Superior temporal gyrus (tissue), 1 donor: ENCODE data around the gene CA5A.

Experiments used
- DNase-seq: peaks from one replicate; pipeline ENCODE4 v3.0.0-alpha.2; 2016; ENCODE audit errors: extremely low spot score

CA5A gene

DNA sequence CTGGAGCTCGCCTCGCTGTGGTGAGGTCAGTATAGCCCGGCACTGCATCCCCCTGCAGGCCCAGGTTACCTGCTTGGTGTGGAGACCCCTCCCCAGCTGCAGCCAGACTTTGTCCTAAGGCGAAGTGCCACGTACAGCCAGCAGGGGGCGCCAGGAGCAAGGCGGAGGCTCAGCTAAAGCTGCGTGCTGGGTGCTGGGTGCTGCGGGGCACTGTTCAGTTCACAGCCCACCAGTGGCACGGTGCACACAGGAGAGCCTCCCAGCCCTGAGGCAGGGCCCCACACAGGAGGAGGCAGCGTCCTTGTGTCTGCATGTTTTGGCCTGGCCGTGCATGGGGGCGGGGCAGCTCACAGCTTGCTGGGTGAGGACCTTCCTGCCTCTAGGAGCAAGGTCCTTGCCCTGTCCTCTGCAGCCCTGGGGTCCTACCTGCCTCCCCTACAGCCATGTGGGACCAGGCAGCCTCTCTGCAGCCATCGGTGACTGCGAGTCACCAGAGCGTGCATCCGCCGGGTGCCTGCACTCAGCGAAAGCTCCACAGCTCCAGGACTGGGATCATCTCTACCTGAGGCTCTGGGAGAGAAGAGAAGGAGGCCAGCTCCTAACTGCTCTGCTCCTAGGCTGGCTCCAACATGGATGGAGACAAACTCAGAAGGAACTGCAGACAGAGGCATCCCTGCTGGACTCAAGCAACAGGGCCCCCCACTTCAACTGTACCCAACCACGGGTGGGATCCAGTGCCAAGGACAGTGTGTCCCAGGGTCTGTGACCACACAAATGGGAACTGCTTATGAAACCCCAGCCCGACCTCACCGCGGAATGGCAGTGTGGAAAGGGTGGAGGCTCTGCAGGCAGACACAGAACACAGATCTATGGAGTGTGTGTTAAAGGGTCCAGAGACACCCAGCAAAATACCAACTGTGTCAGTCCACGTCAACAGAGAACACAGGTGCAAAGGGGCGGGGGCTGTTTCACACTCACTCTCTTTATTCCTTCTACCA is 86.0 kb downstream of the CA5A start:
- peak; percentile 62 for DNase-seq

DNA sequence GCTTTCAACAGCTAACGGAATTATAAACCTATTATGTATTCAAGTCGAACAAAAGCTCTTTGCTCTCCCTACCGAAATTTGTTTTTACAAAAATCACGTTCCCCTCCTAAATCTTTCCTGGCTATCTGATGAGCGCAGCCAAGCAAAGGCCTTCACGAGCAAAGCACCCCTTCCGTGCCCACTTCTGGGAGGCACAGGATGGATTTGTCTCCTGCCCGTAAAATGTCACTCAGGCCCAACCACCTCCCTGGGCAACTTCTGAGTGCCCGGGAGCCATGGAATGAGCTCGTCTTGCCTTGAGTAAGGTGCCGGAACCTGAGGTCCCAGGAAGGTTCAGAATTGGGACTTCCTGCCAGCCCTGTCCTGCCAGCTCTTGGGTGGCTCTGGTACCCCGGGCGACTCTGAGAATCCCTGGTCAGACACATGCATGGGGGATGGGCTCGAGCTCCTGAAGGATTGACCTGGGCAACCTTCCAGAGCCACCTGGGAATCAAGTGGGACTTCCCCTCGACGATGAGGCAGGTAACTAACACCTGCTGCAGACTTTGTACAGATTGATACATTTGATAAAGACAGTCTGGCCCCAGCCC is 86.8 kb downstream of the CA5A start:
- no peak for DNase-seq

DNA sequence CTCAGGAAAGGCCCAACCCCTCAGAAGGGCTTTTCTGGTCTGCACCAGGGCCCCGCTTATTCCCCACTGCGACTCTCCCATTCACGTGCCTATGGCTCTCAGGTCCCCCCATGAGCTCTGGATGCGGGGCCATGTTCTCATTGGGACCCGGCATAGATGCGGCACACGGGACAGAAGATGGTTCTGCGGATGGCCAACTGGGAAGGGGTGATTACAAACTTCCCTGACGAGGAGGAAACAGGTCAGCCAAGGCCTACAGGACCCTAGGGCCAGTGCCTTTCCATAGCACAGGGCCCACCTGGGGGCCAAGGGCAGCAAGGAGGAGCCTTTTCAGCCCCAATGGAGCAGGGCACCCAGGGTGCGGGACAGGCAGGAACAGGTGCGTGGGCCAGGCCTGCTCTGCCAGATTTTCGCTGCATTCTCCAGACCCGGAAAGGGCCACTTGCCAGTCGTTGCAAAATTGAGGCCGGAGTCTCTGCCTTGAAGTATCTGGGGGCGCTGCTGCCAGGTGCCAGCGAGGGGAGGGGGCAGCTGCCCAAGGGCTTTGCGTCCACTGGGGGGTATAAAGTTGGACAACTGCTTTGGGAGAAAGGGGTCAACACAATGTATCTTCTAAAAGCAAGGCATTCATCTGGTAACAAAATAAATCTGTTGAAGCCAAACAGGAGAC is 87.5 kb downstream of the CA5A start:
- no peak for DNase-seq

DNA sequence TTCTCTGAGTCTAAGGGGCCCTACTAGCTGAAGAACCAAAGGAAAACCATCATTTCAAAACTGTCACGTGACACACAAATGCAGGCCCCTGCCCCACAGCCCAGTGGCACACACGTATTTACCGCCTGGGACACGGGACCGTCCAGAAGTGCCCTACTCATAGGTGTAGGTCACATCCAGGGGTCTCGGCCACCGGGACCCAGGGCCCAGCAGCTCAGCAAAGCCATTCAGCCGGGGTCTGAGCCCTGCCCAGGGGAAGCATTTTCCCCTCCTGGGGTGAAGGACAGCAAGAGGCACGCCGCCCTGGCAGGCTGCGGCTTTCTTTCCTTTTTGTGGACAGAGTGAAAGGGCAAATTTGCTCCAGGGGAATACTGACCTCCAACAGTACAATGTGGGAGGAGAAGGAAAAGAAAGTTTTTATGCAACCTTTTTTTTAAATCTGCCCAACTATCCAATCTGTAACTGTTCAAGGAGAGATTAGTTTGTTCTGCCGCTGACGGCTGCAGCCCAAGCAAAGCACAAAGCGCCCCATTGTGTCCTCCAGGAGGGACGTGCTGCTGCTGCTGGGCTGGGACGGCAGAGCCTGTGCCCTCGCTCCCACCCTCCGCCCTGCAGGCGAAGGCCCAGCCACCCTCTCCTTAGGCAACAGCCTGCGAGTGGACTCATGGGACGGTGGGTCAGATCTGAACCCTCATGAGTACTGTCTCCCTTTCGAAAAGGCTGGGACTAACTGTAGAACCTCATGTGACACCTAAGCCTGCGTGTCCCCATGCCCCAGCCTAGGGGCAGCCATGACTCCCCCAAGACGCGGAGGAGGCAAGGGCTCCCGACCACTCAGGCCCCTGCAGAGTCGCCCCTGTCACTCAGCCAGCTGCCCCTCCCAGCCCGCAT is 88.3 kb downstream of the CA5A start:
- DNase-seq, result peak; percentile 80

DNA sequence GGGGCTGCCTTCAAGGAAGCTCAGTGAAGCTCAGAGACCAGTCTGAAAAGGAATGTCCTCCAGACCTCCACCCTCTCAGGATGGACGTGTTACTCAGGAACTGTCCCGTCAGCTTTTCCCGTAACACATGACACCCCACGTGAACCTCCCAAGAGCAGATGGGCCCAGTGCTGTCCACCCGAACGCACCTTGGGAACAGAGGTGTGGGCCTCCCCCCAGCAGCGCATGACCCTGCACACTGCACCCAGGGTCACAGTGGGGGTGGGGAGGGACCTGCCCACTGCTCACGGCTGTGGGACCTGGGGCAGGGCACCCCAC is 88.9 kb downstream of the CA5A start:
- DNase-seq, result no peak

DNA sequence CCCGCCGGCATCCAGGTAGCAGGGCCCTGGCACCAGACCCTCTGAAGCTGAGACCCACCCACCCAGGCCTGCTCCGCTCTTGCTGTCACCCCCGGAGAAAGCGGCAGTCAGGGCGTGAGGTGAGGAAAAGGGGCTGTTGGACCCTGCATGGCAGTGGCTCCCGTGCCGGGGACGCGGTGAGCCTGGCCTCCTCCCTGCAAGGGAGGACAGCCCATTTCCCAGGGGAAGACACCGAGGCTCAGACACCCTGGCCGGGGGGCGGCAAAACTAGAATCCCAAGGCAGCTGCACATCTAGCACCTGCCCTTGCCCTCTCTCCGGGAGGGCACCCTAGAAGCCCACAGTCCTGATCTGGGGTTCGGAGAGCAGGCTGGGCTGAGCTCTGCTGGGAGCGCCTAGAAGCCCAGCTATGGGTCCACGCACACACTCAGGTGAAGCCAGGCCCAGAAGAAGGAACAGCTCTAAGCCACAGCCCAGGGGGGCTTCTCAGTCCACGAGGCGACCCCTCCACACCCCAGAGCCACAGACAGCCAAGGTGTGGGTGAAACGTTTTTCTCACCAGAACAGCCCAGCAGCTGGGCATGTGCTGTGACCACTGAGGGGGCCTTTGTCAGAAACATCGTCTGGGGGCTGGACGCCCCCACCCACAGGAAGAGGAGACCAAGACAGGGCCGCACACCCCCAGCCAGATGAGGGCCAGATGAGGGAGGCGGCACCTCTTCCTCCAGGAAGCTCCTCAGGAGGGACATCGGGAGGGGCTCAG is 89.4 kb downstream of the CA5A start:
- DNase-seq, result no peak

DNA sequence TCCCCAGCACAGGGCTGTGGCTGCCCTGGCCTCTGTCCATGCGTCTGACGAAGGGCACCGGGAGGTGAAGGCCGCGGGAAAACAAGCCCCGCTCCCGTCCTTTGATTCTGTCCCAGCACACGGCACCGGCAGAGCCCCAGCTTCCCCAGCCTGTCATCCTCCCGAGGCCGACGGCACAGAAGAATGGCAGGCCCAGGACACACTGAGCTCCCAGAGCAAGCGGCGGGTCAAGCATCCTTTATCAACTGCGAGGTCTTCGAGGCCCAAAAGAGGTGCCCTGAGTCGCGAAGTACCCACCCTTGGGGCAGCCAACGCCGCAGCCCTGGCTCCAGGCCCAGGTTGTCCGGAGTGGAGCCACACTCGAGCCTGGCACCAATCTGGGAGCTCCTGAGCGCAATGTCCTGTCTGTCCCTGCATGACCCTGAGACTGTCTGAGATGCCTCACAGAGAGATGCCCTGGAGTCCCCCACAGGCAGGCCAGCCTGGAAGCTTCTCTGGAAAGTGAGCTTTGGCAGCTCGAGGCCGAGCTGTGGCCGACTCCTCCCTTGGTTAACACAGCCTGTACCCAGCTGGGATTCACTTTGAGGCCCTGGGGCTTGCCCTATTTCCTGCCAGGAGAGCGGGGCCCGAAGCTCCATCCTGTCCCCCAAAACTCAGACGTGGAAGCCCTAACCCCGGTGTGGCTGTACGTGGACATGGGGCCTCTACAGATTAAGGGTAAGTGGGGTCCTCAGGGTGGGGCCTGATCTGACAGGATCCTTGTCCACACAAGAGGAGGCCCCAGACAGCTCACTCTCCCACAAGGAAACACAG is 90.3 kb downstream of the CA5A start:
- no peak for DNase-seq

DNA sequence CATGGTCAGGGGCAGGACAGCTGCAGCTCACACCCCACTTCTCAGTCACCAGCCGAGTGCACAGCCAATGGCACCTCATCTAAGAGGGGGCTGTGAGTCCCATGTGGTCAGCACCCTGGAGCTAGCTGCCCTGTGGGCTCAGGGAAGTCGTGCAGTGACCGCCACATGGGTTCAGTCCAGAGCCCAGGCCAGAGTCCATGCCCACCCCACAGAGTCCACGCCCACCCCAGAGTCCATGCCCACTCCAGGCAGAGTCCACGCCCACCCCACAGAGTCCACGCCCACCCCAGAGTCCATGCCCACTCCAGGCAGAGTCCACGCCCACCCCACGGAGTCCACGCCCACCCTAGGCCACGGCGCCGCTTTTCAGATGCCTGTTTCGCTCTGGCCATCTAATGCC is 91.1 kb downstream of the CA5A start:
- DNase-seq, result no peak

DNA sequence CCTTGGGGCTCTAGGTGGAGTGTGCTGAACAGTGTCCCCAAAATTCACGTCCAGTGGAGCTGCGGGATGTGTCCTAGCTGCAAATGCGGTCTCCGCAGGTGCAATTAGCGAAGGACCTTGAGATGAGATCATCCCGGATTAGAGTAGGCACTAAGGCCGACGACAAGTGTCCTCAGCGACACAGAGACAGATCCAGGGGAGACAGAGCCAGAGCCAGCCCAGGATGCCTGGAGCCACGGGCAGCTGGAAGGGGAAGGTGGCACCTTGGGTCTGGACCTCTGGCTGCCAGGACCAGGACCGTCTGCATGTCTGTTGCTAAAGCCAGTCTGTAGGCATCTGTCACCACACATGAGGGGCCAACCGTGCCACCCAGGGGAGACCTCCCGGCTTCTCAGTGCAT is 91.5 kb downstream of the CA5A start:
- DNase-seq, result no peak

DNA sequence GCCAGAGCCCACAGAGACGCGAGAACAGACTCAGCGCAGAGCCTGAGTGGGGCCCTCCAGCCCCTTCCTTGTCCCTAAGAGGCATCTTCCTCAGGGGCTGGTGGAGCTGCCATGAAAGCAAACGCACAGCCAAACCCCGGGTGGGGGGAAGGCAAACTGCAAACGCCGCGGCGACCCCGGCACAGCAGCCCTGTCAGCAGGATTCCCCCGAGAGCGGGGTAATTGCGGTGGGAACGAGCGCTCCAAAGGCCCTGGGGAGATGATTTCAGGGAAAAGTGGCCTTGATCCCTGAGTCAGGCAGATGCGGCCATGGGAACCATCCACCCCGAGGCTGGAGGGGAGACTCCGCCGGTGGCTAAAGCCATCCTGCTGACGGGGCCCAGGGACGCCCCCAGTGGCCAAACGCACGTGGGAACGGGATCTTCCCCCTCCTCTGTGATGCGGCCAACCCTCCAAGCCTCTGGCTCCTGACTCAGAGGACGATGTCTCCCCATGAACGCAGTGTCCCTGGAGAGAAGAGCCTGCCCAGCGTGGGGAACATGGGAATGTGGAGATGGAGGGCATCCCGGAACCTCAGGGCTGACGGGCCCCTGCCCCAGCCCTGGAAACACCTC is 92.1 kb downstream of the CA5A start:
- DNase-seq, result no peak

DNA sequence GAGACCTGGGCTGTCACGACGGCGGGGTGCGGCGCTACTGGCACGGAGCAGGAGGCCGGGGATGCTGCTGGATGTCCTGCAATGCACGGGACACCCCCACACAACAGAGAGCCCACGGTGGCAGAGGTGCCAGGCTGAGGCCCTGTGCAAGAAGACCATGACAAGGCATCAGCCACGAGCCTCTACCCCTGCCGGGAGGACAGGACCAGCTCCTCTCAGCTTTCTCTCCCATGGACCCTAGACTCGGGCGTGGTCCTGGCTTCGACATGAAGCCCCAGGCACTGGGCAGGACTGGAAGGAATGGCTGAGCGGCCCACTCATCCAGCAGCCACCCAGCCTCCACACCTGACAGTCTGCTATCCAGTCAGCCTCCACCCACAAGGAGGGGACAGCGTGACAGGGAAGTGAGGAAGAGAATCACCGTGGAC is 92.6 kb downstream of the CA5A start:
- no peak for DNase-seq

DNA sequence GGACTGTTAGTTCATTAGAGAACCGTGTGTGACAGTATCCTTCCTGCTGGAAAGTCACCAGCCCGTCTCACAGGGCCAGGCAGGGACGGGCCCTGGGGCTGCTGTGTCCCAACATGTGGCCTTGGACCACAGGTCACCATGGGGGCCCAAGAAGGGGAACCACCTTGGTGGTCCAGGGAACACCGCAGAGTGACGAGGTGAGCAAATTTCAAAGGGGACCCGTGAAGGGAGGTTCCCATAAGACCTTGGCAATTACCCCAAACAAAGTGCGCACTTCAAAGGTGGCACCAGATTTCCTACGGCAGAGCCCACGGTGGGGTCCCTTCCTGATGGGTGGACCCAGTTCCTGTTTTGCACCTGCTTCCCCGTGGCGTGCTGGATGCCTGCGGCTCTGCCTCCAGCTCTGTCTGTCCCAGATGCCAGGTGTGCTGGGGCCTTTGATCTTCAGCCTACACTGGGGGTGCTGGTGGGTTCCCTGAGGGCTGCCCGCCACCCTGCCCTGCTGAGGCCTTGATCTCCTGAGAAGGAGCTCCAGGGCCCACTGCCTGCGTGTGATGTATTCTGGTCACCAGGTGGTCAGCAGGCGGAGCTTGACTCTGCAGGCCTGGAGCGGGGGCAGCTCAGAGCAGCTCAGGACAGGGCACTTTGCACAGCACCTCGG is 94.0 kb downstream of the CA5A start:
- DNase-seq, result no peak

DNA sequence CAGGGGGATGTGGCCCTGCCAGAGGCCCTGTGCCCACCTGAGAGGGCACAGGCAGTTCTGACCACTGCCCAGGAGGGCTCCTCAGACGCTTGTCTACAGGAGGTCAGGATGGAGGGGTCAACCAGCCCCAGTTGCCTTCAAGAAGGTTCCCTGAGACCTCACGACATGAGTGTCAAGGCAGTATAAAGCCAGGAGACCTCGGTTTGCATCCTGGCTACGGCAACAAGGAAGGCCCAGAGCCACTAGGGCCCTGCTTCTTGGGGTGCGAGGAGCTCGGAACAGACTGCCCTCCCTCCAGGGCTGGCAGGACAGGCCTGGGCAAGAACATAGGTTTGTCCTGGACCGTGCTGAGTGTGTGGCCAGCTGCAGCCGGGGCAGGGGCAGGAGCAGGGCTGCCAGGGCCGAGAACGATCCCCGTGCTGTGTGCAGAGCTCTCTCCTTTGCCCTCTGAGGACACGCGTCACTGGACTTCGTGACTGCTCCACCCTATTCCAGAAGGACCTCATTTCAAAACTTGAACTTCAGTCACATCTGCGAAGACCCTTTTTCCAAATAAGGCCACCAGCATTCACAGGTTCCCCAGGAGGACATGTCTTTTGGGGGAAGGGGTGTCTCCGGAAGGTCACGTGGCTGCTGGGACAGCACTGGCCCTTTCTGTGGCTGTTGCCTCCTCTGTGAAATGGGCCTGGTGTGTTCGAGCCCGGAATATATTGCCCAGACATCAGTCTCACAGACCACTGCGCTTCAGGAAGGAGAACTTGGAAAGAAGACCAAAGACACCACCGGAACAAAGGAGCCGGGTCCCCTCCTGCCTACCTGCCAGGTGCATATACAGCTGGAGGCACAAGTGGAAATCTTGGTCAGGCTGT is 94.8 kb downstream of the CA5A start:
- DNase-seq, result no peak

DNA sequence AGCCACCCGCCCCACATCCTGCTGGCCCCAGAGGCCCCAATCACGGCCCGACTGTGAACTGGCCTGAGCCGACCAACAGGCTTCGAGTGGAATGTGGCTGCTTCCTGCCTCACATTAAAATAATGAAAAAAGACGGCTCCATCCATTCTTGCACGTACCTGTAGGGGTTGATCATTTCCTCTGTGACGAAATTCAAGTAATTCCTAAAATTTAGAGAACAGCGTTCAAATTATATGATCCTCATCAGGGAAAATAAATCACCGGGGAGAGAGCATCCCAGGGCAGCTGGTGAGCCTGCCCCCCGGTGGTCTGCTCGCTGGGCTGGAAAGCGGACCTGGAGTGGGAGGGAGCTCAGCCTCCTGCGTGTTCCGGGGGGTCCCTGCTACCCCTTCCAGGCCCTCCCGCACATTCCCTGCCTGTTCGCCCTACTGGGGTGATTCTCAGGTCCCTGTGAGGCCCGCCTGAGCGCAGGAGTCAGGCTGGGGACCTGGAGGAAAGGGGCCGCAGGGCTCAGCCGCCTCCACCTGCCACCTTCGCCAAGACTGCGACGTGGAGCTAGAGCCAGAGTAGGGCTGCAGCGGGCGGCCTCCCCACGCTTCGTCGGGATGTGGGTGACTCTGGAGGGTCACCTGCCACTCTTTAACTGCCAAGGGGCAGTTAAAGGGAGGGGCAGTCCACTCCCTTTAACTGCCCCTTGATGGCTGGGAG is 95.9 kb downstream of the CA5A start:
- DNase-seq, result no peak

DNA sequence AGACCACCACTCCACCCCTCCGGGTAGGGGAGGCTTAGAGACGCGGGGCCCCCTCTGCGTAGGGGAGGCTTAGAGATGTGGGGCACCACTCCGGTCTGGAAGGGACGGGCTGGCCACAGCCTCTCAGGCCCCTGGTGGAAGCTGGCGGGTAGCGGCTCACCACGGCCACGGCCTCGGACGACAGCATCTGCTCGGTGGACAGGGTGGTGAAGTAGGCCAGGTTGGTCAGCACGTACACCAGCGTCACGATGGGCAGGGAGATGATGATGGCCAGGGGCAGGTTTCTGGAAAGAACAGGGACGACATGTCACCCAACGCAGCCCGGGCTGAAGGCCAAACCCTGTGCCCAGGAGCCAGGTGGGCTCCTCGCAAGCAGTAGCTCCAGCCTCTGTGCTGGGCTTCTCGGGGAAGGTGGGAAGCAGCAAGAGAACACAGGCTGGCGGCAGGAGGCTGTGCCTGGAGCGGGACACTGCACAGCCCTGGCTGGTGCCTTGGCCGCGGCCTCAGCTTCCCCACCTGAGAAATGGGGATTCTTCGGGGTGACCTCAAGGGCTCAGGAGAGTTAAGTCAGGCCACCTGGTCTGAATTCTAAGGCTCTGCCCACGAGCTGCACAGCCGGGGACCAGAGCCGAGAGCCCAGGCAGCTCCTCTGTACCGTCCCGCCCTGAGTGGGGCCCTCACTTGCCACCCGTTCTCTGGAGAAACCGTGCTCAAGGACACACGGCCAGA is 96.6 kb downstream of the CA5A start:
- DNase-seq, result no peak

DNA sequence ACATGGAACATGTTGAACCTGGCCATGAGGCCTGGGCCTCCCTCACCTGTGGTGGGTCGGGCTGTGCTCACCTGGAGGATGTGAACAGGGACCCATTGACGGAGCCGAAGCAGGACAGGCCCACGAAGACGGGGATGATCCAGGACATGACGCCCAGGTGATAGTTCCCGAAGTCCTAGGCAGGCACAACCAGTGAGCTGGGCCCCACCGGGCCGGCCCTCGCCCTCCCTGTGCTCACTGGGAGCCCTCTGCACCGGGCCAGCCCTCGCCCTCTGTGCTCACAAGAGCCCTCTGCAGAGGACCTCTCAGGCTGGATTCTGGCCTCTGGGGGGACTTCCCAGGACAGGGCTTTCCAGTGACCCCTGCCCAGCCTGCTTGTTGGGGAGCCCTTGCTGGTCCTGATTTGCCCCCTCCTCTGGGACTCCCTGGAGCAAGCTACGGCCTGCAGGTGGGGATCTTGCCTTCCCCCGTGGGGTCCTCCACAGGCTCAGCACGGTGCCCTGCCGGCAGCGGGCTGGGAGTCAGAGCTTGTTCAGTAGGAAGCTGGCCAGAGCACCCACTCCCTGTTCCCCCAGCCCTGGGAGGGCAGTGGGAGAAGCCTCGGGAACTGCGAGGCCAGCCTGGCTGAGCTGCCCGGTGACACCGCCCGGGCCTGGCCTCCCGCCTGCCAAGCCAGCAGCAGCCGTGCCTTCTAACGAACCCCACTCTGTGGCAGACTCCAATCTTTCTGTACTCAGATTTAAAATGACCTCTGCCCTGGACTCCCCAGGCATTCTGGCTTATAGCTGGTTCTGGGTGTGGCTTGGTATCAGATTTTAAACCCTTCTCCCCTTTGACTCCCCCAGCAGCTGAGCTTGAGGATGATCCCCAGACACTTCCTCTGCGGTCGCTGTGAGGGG is 97.4 kb downstream of the CA5A start:
- no peak for DNase-seq
